A673 (cell line): ENCODE data around the gene STARD10. TPM values are rescaled to one million over a fixed set of nuclear protein-coding genes. Genes with fewer than 3 reads are reported as not detected.

Source experiments
- BruUV-seq: library from RNA; stranded (reverse); fragments of 400-500 nt; replicated peaks from 2 replicates; lab custom pipeline; 2021; lab: Mats Ljungman, UMichigan
- CTCF ChIA-PET: fragments of 300-600 bp; sonication (Branson Sonifier 250); formaldehyde crosslinking; loops from one replicate; lab custom pipeline; 2022; ENCODE audit warnings: antibody characterized with exemption; lab: Charles Lee
- POLR2A ChIA-PET: fragments of 300-600 bp; sonication (Branson Sonifier 250); formaldehyde crosslinking; loops from one replicate; lab custom pipeline; 2022; ENCODE audit warnings: antibody characterized with exemption; ENCODE audit not compliant: low non-redundant PET; lab: Charles Lee
- DNase-seq: peaks from one replicate; pipeline ENCODE4 v3.0.0-alpha.2; 2015; ENCODE audit warnings: low spot score
- H3K27ac ChIP-seq: fragments of 200-600 bp; sonication (generic); 2 replicates; pipeline ENCODE4 v1.5.1; 2016; ENCODE audit warnings: mixed run types, low read depth, mild to moderate bottlenecking, mixed read lengths, antibody characterized with exemption, low read length; ENCODE audit not compliant: poor library complexity, severe bottlenecking
- H3K27me3 ChIP-seq: fragments of 200-600 bp; sonication (generic); replicated peaks from 2 replicates; pipeline ENCODE4 v1.6.1; 2017; ENCODE audit warnings: mixed run types, low read depth, mild to moderate bottlenecking, mixed read lengths, antibody characterized with exemption, low read length; ENCODE audit not compliant: insufficient read depth, poor library complexity
- H3K36me3 ChIP-seq: fragments of 200-600 bp; sonication (generic); 2 replicates; pipeline ENCODE4 v1.6.1; 2016; ENCODE audit warnings: mixed run types, mild to moderate bottlenecking, mixed read lengths, antibody characterized with exemption, low read length; ENCODE audit not compliant: insufficient read depth, poor library complexity, severe bottlenecking
- H3K4me1 ChIP-seq: fragments of 200-600 bp; sonication (generic); 2 replicates; pipeline ENCODE4 v1.6.1; 2017; ENCODE audit warnings: mixed run types, mild to moderate bottlenecking, mixed read lengths, antibody characterized with exemption, low read length; ENCODE audit not compliant: insufficient read depth, poor library complexity, severe bottlenecking
- H3K4me3 ChIP-seq: fragments of 200-600 bp; sonication (generic); 2 replicates; pipeline ENCODE4 v1.5.1; 2016; ENCODE audit warnings: low read depth, mixed run types, mild to moderate bottlenecking, mixed read lengths, low read length; ENCODE audit not compliant: poor library complexity, severe bottlenecking
- H3K9me3 ChIP-seq: fragments of 200-600 bp; sonication (generic); 2 replicates; pipeline ENCODE4 v1.6.1; 2016; ENCODE audit warnings: mixed run types, low read depth, mild to moderate bottlenecking, mixed read lengths, antibody characterized with exemption, low read length; ENCODE audit not compliant: poor library complexity, severe bottlenecking
- EZH2 ChIP-seq: fragments of 200-600 bp; sonication (generic); IDR thresholded peaks from 2 replicates; pipeline ENCODE4 v1.6.1; 2017; ENCODE audit warnings: borderline replicate concordance, low read depth, mild to moderate bottlenecking, mixed read lengths, antibody characterized with exemption, low read length; ENCODE audit not compliant: poor library complexity, severe bottlenecking
- intact Hi-C: fragments of 100-400 bp; cut with micrococcal nuclease; formaldehyde crosslinking; loops from one replicate; pipeline ENCODE4 v1.10.0; 2022; ENCODE audit not compliant: unreplicated experiment
- total RNA-seq: library from RNA; stranded (reverse); gene quantifications from 2 replicates; pipeline ENCODE4 v1.2.3, GENCODE V29; 2021
- TF ChIP-seq, protein P1 (sequence below): fragments of 300-800, 200-600 bp; sonication (generic); conservative IDR thresholded peaks from 2 replicates; pipeline ENCODE4 v1.5.1; 2017; ENCODE audit warnings: low read depth, mild to moderate bottlenecking, antibody characterized with exemption, low read length, moderate library complexity, mixed read lengths

STARD10 gene
- total RNA-seq, 1 experiment from 2014 or later = 16.9 TPM

DNA sequence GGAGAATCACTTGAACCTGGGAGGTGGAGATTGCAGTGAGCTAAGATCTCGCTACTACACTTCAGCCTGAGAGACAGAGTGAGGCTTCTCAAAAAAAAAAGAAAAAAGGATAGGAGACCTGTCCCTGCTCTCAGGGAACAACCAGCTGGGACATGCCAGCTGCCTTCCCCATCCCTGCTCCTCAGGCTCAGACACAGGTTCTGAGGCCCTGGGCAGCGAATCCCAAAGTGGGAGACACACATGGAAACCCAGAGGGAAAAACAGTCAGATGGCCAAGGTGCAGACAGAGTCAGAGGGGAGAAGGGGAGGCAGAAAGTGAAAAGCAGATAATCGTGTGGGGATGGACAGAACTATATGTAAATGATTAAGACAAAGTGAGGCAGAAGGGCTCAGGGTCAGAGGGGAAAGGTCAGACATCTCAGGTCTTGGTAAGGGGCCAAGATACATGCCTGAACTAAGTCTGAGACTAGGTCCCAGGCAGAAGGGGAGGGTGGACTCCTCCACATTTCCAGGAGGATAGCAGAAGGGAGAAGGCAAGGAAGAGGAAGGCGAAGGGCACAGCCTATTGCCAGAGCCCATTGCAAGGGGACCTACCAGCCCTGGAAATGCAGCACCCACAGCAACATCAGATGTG, 14.2 kb downstream of the STARD10 start:
- POLR2A ChIA-PET = interaction anchor here (0.7 kb wide), 1 partner anchor 500 kb away, joined by 5 read pairs; no protein-coding TSS in a partner anchor
- no peaks in the 10 kb centered on the region for H3K27me3 ChIP-seq
- CTCF ChIA-PET = no interaction called here
- BruUV-seq = no TSS peak
- intact Hi-C loops = no loop called here
- peaks cover 14% of the 10 kb centered on the region for H3K4me1 ChIP-seq
- H3K9me3 ChIP-seq = no peaks in the 10 kb centered on the region
- DNase-seq = no peak
- H3K36me3 ChIP-seq = no peaks in the 10 kb centered on the region
- TF ChIP-seq EZH2 = no peak
- TF ChIP-seq, protein P1, sequence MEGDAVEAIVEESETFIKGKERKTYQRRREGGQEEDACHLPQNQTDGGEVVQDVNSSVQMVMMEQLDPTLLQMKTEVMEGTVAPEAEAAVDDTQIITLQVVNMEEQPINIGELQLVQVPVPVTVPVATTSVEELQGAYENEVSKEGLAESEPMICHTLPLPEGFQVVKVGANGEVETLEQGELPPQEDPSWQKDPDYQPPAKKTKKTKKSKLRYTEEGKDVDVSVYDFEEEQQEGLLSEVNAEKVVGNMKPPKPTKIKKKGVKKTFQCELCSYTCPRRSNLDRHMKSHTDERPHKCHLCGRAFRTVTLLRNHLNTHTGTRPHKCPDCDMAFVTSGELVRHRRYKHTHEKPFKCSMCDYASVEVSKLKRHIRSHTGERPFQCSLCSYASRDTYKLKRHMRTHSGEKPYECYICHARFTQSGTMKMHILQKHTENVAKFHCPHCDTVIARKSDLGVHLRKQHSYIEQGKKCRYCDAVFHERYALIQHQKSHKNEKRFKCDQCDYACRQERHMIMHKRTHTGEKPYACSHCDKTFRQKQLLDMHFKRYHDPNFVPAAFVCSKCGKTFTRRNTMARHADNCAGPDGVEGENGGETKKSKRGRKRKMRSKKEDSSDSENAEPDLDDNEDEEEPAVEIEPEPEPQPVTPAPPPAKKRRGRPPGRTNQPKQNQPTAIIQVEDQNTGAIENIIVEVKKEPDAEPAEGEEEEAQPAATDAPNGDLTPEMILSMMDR = no peak
- no peak overlapping the region for H3K4me3 ChIP-seq
- H3K27ac ChIP-seq = no peak overlapping the region

DNA sequence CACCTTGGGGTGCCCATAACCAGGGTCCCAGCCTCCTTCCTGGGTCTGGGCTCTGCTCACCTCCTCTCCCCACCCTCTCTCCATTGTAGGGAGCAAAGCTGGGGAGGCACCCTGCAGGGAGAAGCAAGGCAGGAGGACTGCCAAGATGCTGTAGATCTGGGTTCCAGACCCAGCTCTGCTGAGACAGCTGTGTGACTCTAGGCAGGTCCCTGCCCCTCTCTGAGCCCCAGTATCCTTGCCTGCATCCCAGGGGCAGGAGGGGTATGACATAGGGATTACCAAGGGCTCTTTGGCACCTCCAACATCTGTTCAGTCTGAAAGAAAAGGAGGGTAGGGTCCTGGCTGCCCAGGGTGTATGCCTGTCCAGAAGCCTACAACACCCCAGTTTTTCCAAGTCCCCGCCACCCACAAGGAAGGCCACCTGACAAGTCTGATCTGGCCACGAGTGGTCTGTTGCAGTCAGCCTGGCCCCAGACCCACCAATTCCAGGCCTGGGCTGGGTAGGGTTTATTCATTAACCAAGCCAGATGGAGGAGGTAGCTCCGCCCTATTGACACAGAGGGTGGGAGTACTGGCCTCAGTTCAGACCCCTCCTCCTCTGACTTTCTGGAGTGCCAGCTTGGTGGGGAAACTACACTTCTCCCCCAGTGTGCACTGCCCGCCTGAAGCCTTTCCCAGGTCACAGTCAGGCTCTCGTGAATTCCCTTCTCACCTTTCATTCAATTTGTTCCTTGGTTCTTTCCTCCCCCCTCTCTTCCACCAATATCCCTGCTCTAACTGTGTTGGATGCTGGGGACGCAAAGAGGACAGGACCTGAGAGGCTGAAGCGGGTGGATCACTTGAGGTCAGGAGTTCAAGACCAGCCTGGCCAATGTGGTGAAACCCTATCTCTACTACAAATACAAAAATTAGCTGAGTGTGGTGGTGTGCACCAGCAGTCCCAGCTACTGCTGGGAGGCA, 15.0 kb downstream of the STARD10 start:
- intact Hi-C loops = no loop called here
- Histone ChIP-seq H3K4me1 (peaks cover 14% of the 10 kb centered on the region), H3K27me3 (no peaks in the 10 kb centered on the region), H3K27ac (no peak overlapping the region), H3K4me3 (no peak overlapping the region), H3K9me3 (no peaks in the 10 kb centered on the region), H3K36me3 (no peaks in the 10 kb centered on the region)
- ChIA-PET POLR2A (interaction anchor here (0.7 kb wide), 1 partner anchor 499 kb away, joined by 5 read pairs; no protein-coding TSS in a partner anchor), CTCF (interaction anchor here (0.6 kb wide), 1 partner anchor 52 kb away, joined by 5 read pairs; no protein-coding TSS in a partner anchor)
- TF ChIP-seq, protein P1 = no peak
- TF ChIP-seq EZH2 = no peak
- no peak for DNase-seq
- no TSS peak for BruUV-seq

DNA sequence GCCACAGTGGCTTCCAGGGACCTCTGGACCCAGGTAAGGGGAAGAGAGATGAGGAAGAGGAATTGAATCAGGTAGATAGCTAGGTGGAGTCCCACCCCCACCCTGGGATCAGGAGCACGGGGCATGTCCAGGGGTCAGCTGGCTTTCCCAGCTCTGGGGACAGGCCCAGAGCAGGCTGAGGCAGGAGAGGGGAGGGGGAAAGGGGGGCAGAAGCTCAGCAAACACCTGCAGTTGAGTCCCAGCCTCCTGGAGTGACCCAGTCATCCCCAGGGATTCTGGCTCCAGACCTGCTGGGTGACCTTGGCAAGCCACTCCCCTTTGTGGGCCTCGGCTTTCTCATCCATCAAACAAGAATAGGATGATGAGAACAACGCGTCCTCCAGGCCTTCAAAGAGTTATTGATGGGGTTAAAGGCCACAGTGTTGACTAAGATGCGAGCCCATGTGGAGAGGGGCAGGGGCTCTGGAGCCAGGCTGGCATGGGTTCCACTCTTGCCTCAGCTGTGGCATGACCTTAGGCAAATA, 16.0 kb downstream of the STARD10 start:
- no peak for DNase-seq
- intact Hi-C loops = no loop called here
- ChIA-PET POLR2A (no interaction called here), CTCF (no interaction called here)
- Histone ChIP-seq H3K36me3 (no peaks in the 10 kb centered on the region), H3K9me3 (no peaks in the 10 kb centered on the region), H3K27me3 (no peaks in the 10 kb centered on the region), H3K27ac (no peak overlapping the region), H3K4me3 (no peak overlapping the region), H3K4me1 (peaks cover 23% of the 10 kb centered on the region)
- no TSS peak for BruUV-seq
- TF ChIP-seq, protein P1 = no peak
- no peak for TF ChIP-seq EZH2
